HG03442 (cell line): ENCODE results near the gene ZBTB1.
"Not testable (repeated sequence)": the region's sequence is repeated elsewhere in the genome, so short reads cannot be mapped to it uniquely, and the experiment has no call there.

Experiments
- ATAC-seq: cut with Tn5 transposase; IDR thresholded peaks from one replicate; pipeline ENCODE4 v1.9.1; 2021; ENCODE audit warnings: mild to moderate bottlenecking, moderate library complexity; ENCODE audit not compliant: unreplicated experiment

The ZBTB1 gene

DNA sequence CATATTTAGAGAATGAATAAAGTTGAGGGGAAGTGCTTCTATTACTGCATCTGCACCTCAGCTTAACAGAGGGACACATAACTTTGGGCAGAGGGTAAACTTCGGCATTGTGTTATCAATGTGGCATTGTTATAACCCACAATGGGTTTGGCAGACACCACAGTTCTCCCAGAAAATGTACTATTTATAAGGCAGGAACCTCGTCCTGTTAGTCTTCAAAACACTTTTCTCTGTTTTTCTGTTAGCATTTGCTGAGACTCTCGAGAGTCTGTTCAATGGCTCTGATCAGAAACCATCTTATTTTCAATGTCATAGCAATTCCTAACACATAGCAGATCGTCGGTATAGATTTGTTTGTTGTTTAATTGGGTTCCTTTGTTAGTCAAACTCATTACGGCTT lies 59.1 kb downstream of the ZBTB1 start:
- ATAC-seq: no peak

DNA sequence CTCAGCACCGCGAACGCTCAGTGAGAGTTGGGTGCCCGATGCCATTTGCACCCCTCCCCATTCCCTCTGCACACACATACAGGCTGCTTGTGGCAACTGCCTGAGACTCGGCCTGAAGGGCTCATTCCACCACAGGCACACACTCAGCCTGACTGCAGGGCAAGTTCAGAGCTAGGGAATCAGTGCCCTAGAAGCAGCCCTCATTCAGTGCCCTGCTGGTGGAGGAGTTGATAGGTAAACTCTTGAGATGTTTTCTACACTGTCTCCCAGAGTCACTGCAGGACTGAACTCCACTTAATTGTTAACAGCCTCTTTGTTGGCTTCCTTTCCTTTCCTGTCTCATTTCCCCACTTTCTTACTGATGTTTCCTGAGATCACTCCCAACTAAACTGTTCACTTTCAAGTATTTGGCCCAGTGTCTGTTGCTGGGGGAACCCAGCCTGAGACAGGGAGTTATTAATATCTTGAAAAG lies 62.1 kb downstream of the ZBTB1 start:
- no peak for ATAC-seq

DNA sequence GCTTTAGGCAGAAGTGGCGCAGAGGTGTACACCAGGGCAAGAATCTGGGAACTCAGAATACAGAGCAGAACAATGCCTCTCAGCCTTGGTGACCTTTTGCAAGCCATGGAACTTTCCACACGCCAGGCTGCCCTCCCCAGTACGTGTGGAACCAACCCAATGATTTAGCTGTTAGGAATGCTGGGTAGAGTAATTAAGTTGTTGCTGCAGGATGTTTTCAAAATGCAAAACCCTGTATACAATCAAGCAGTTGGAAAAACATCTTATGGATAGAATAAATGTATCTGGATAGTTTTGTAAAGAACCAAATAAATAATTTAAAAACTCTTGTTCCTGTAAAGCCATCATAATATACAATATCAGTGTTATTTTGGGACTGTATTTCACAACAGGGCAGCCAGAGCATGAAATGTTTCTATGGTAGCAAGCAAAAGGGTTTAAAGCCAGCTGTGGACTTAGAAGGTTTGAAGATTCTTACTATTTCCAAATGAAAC lies 64.6 kb downstream of the ZBTB1 start:
- no peak for ATAC-seq

DNA sequence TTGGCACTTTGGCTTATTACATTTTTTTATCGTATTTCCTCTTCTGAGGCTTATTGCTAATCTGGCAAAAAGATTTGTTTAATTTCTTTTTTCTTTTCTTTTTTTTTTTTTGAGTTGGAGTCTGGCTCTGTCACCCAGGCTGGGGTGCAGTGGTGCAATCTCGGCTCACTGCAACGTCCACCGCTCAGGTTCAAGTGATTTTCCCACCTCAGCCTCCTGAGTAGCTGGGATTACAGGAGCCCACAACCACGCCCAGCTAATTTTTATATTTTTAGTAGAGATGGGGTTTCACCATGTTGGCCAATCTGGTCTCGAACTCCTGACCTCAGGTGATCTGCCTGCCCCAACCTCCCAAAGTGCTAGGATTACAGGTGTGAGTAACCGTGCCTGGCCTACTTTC lies 65.1 kb downstream of the ZBTB1 start:
- not testable (repeated sequence) for ATAC-seq

DNA sequence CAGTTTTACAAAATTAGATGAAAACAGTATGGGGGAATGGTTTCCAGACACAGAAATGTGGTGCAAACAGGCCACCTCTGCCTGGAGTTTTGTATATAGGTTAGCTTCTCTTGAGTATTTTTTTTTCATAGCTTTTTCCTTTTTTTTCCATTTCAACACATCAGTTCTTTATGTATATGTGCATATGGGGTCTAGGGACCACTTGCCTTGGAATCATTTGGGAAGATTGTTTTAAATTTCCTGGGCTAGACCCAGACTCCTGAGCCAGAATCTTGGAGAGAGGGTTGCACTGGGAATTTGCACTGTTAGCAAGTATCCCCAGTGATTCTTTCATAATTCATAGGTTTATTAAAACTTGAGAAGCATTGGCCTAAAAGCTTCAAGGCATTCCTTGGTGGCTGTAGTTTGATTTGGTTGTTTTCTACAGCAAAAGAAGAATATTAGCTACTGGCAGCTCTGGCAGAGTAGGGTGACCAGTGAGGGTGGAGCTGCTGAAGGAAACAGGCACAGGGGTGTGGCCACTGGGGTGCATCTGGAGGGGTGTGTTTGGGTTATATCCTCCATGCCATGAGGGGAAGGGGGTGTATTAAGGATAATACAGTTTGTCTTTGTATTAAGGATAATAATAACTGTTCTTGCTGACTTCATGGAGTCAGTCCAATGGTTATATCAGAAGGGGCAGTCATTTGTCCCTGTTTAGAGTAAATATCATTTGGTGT lies 68.0 kb downstream of the ZBTB1 start:
- ATAC-seq: no peak

DNA sequence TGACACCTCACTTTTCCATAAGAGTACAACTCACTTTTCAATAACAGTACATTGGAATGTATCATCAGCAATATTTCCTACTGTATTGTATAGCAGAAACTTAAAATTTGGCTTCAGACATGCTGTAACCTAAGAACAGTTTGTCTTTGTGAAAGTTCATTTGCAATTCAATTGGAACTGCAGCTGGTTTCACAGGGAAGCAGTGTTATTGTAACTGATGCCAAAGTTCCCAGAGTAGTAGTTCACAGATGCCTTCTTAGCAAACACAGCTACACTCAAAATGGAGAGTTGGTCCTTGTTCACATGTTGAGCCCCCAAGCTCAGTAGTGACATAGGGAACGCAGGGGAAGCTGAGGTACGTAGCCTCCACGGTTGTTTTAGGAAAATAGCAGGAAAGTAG lies 68.5 kb downstream of the ZBTB1 start:
- no peak for ATAC-seq
